Gastroesophageal sphincter (tissue), 4 donors: ENCODE data around the gene MRFAP1L1. TPM values are rescaled to one million over a fixed set of nuclear protein-coding genes. Genes with fewer than 3 reads are reported as not detected.

ENCODE experiments used
- ATAC-seq: fragments of 150-250 bp; one replicate; pipeline ENCODE4 v1.9.1; 2016; ENCODE audit warnings: mild to moderate bottlenecking, moderate library complexity
- H3K27ac ChIP-seq, 4 donors: fragments of 200-600 bp; sonication (generic) in 3 of 4; 1 replicate in 3 of 4; 2 replicates in 1 of 4; pipeline ENCODE4 v1.5.1; 2016 to 2019
- H3K27me3 ChIP-seq: fragments of 200-600 bp; sonication (generic); one replicate; pipeline ENCODE4 v1.5.1; 2019
- H3K36me3 ChIP-seq, 2 donors: fragments of 200-600 bp; sonication (generic); one replicate each; pipeline ENCODE4 v1.5.1; 2019; ENCODE audit warnings: control low read depth in 1 of 2
- H3K4me1 ChIP-seq, 3 donors: fragments of 200-600 bp; sonication (generic); 1 replicate in 2 of 3; 2 replicates in 1 of 3; pipeline ENCODE4 v1.5.1; 2016 to 2019; ENCODE audit warnings: control low read depth in 2 of 3
- H3K4me3 ChIP-seq, 2 donors: fragments of 200-600 bp; sonication (generic); one replicate each; pipeline ENCODE4 v1.5.1; 2019; ENCODE audit warnings: mild to moderate bottlenecking in 1 of 2, moderate library complexity in 1 of 2
- H3K9me3 ChIP-seq, 3 donors: fragments of 200-600 bp; sonication (generic); one replicate each; pipeline ENCODE4 v1.5.1; 2017 to 2019; ENCODE audit warnings: control low read depth in 2 of 3
- EP300 ChIP-seq: sonication (generic); formaldehyde crosslinking; IDR thresholded peaks from one replicate; pipeline ENCODE4 v1.6.1; 2017; ENCODE audit warnings: antibody characterized with exemption, mild to moderate bottlenecking
- POLR2A ChIP-seq, 2 donors: fragments of 450-650 bp; IDR thresholded peaks; one replicate each; pipeline ENCODE4 v1.6.1; 2017; ENCODE audit warnings: antibody characterized with exemption in 2 of 2, mild to moderate bottlenecking in 2 of 2, moderate library complexity in 1 of 2
- POLR2AphosphoS5 ChIP-seq: sonication (generic); formaldehyde crosslinking; IDR thresholded peaks from one replicate; pipeline ENCODE4 v1.6.1; 2017; ENCODE audit warnings: antibody characterized with exemption
- WGBS, 2 donors: methylation state at CpG; one replicate each; pipeline ENCODE4 v1.1.5; 2018; ENCODE audit warnings: low coverage in 1 of 2; 5-methylcytosine and 5-hydroxymethylcytosine counted together
- total RNA-seq, 4 donors: library from RNA; depleted of rRNA; stranded (reverse); fragments of >200 nt; gene quantifications; one replicate each; pipeline ENCODE4 v1.1.0, GENCODE V29; 2016
- TF ChIP-seq, protein P1 (sequence below), 4 experiments: fragments of 200-600 bp in 2 of 4; fragments of 450-650 bp in 2 of 4; sonication (generic) in 1 of 4; IDR thresholded peaks; one replicate each; pipeline ENCODE4 v1.5.1; 2017 to 2019; ENCODE audit warnings: antibody characterized with exemption in 4 of 4, mild to moderate bottlenecking in 2 of 4, moderate library complexity in 2 of 4

Gene MRFAP1L1
- total RNA-seq, 4 donors from 2014 or later = 59.2 to 74.1 (median 66.8) TPM

DNA sequence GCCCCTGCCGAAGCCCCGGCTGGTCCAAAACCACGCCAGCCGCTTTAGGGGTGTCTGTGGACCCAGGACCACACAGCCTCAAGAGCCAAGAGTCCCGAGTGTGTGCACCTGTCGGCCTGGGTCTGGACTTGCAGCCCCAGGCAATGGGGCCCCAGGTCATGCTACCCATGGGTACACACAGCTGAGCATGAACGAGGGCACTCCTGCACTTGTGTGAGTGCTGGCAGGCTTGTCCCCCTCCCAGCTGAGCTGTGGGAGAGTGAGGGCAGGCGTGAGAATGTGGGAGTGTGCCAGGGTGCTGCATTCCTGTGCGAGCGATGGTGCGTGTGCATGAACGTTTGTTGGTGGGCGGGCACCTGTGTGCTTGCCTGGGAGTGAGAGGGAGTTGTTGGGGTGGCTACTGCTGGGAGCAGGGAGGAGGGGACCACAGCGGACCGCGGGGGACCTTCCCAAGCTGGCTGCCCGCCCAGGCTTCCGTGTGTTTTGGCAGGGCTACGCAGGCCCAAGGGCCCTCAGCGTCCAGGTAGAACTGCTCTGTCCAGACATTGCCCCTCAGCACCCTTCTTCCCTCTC lies 37.1 kb upstream of the MRFAP1L1 start:
- Histone ChIP-seq H3K27ac (peak overlapping the region in 1 of 4 donors; percentile 15), H3K4me1 (peaks cover 0 to 36% (median 21%) of the 10 kb centered on the region in 3 donors), H3K36me3 (no peaks in the 10 kb centered on the region), H3K27me3 (no peaks in the 10 kb centered on the region), H3K4me3 (no peak overlapping the region), H3K9me3 (no peaks in the 10 kb centered on the region)
- ATAC-seq = no peak
- TF ChIP-seq, protein P1, sequence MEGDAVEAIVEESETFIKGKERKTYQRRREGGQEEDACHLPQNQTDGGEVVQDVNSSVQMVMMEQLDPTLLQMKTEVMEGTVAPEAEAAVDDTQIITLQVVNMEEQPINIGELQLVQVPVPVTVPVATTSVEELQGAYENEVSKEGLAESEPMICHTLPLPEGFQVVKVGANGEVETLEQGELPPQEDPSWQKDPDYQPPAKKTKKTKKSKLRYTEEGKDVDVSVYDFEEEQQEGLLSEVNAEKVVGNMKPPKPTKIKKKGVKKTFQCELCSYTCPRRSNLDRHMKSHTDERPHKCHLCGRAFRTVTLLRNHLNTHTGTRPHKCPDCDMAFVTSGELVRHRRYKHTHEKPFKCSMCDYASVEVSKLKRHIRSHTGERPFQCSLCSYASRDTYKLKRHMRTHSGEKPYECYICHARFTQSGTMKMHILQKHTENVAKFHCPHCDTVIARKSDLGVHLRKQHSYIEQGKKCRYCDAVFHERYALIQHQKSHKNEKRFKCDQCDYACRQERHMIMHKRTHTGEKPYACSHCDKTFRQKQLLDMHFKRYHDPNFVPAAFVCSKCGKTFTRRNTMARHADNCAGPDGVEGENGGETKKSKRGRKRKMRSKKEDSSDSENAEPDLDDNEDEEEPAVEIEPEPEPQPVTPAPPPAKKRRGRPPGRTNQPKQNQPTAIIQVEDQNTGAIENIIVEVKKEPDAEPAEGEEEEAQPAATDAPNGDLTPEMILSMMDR (IDR thresholded peaks at IDR 0.05) = no peak
- no peak for TF ChIP-seq EP300
- no peak for TF ChIP-seq POLR2A (IDR thresholded peaks at IDR 0.05)
- TF ChIP-seq POLR2AphosphoS5 = no peak
- 46 to 49% methylated on average over 4 to 9 of the region's 20 CpGs for WGBS, 2 donors

DNA sequence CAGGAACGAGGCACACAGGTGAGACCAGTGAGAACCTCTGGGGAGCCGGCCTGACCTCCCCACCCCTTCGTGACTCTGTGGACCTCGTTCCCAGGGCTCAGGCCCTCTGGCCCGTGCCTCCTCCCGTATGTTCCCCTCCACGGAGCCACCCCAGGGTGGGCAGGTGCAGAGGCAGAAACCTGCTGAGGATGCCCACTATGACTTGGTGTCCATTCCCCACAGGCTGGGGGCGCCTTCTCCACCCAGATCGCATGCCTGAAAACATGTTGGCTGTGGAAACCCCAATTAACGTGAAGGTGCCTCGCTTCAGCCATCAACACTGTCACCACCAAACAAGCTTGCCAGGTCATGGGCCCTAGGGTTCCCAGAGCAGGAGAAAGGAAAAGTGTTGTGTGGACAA lies 33.3 kb upstream of the MRFAP1L1 start:
- WGBS, 2 donors = 85 to 90% methylated on average over 2 of the region's 11 CpGs
- Histone ChIP-seq H3K4me1 (peaks cover 0 to 15% (median 11%) of the 10 kb centered on the region in 3 donors), H3K9me3 (no peaks in the 10 kb centered on the region), H3K36me3 (no peaks in the 10 kb centered on the region), H3K27ac (no peak overlapping the region), H3K4me3 (no peak overlapping the region), H3K27me3 (no peaks in the 10 kb centered on the region)
- ATAC-seq = no peak
- no peak for TF ChIP-seq POLR2AphosphoS5
- no peak for TF ChIP-seq EP300
- TF ChIP-seq, protein P1 (IDR thresholded peaks at IDR 0.05) = no peak
- no peak for TF ChIP-seq POLR2A (IDR thresholded peaks at IDR 0.05)

DNA sequence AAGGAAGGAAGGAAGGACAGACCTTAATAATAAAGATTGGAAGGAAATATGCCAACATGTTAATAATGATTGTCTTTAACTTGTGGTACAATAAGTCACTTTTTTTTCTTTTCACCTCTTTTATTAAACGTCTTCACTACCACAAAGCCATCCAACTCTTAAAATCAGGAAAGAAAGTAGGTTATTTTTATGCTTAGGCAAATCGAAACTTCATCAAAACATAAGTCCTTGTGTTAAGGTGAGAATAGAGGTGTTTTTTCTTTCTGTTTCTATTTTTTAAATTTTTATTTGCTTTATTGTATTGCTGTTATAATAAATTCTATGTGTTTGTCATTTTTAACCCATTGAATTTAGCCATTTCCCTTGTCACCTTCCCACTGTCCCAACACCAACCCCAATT lies 32.8 kb upstream of the MRFAP1L1 start:
- no peaks in the 10 kb centered on the region for H3K27me3 ChIP-seq
- ATAC-seq = no peak
- H3K27ac ChIP-seq = no peak overlapping the region
- peaks cover 0 to 10% (median 6%) of the 10 kb centered on the region in 3 donors for H3K4me1 ChIP-seq
- TF ChIP-seq POLR2AphosphoS5 (no peak), EP300 (no peak), POLR2A (IDR thresholded peaks at IDR 0.05) (no peak)
- TF ChIP-seq, protein P1 (IDR thresholded peaks at IDR 0.05) = no peak
- H3K4me3 ChIP-seq = no peak overlapping the region
- 43 to 84% methylated on average over 2 of the region's 2 CpGs for WGBS, 2 donors
- no peaks in the 10 kb centered on the region for H3K36me3 ChIP-seq
- H3K9me3 ChIP-seq = no peaks in the 10 kb centered on the region

DNA sequence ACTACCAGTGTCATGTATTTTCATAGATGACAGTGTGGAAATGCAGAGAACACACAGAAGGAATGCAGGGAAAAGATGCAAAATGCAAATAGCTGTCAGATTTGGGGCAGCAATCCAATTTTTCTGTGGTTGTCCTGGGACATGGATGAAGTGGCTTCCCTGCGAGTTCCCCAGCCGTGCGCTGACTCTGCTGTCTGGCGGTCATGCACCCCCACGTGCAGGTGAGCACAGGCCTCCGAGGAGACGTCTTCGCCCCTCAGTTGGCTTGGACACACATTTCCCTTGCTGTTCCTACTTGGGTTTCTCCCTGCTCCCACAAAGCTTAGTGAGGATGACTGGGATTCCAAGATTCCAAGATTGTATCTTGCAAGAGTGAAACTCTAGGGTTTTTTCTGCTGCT lies 30.7 kb upstream of the MRFAP1L1 start:
- H3K36me3 ChIP-seq = no peaks in the 10 kb centered on the region
- H3K27ac ChIP-seq = no peak overlapping the region
- H3K4me1 ChIP-seq = no peaks in the 10 kb centered on the region
- ATAC-seq = no peak
- H3K9me3 ChIP-seq = no peaks in the 10 kb centered on the region
- no peaks in the 10 kb centered on the region for H3K27me3 ChIP-seq
- 81 to 90% methylated on average over 3 to 5 of the region's 8 CpGs for WGBS, 2 donors
- no peak overlapping the region for H3K4me3 ChIP-seq
- no peak for TF ChIP-seq POLR2A (IDR thresholded peaks at IDR 0.05)
- TF ChIP-seq POLR2AphosphoS5 = no peak
- TF ChIP-seq EP300 = no peak
- TF ChIP-seq, protein P1 (IDR thresholded peaks at IDR 0.05) = no peak

DNA sequence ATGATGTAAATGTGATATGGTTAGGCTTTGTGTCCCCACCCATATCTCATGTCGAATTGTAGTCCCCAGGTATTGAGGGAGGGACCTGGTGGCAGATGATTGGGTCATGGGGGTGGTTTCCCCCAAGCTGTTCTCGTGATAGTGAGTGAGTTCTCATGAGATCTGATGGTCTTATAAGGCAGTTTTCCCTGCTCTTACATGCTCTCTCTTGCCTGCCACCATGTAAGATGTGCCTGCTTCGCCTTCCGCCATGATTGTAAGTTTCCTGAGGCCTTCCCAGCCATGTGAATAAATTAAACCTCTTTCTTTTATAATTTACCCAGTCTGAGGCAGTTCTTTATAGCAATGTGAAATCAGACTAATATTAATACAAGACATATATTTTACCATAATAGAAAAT lies 30.3 kb upstream of the MRFAP1L1 start:
- Histone ChIP-seq H3K9me3 (no peaks in the 10 kb centered on the region), H3K36me3 (no peaks in the 10 kb centered on the region), H3K4me1 (no peaks in the 10 kb centered on the region), H3K27me3 (no peaks in the 10 kb centered on the region), H3K4me3 (no peak overlapping the region), H3K27ac (no peak overlapping the region)
- 78 to 91% methylated on average over 4 of the region's 4 CpGs for WGBS, 2 donors
- no peak for TF ChIP-seq POLR2A (IDR thresholded peaks at IDR 0.05)
- no peak for TF ChIP-seq POLR2AphosphoS5
- TF ChIP-seq EP300 = no peak
- TF ChIP-seq, protein P1 (IDR thresholded peaks at IDR 0.05) = no peak
- no peak for ATAC-seq
